ENCODE data around the gene TUBA1A.

DNA sequence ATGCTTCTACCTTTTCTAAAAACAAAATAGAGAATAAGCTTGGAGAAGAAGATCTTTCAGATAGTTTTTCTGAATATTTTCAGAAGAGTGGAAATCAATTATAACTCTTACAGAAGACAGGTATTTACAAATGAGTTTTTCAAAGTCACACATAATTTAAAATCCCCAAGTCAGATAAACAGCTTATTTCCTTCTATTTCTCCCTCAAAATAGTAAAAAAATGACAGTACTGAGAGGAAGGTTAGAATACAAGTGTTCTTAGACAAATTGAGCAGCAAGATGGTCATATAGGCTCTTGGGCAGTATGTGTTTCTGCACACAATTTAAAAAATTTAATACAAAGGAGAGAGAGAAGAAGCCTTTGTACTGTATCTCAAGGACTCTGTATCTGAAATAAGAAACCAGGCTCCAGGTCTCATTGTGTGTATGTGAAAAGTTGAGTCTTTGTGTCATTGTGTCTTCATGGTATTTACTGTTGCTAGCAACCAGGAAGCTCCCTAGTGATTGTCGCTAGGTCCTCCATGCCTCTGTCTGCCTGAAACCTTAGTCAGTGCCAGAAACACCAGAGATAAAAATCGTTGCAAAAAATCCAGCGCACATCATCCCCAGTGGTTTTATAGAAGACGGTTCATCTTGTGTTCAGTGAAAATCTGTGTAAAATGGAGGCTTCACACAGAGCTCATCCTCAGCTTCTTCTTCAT, 12.9 kb upstream of the TUBA1A start:
- TF ChIP-seq, protein P1, sequence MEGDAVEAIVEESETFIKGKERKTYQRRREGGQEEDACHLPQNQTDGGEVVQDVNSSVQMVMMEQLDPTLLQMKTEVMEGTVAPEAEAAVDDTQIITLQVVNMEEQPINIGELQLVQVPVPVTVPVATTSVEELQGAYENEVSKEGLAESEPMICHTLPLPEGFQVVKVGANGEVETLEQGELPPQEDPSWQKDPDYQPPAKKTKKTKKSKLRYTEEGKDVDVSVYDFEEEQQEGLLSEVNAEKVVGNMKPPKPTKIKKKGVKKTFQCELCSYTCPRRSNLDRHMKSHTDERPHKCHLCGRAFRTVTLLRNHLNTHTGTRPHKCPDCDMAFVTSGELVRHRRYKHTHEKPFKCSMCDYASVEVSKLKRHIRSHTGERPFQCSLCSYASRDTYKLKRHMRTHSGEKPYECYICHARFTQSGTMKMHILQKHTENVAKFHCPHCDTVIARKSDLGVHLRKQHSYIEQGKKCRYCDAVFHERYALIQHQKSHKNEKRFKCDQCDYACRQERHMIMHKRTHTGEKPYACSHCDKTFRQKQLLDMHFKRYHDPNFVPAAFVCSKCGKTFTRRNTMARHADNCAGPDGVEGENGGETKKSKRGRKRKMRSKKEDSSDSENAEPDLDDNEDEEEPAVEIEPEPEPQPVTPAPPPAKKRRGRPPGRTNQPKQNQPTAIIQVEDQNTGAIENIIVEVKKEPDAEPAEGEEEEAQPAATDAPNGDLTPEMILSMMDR (IDR thresholded peaks at IDR 0.05 in 4 of 5, conservative IDR thresholded peaks at IDR 0.05 in 1 of 5), result no peak
- no peak for TF ChIP-seq POLR2A (IDR thresholded peaks at IDR 0.05)

All from gastrocnemius medialis (tissue), 4 donors.